Esophagus muscularis mucosa (tissue), 4 donors: ENCODE data around the gene KBTBD13.

Source experiments
- EP300 ChIP-seq: sonication (generic); formaldehyde crosslinking; IDR thresholded peaks from one replicate; pipeline ENCODE4 v1.6.1; 2017; ENCODE audit warnings: antibody characterized with exemption
- POLR2A ChIP-seq: fragments of 450-650 bp; IDR thresholded peaks from one replicate; pipeline ENCODE4 v1.6.1; 2017; ENCODE audit warnings: antibody characterized with exemption, moderate library complexity, mild to moderate bottlenecking, low read depth
- POLR2AphosphoS5 ChIP-seq, 2 donors: sonication (generic); formaldehyde crosslinking; IDR thresholded peaks; one replicate each; pipeline ENCODE4 v1.6.1; 2017; ENCODE audit warnings: antibody characterized with exemption in 2 of 2
- TF ChIP-seq, protein P1 (sequence below), 3 experiments: fragments of 200-600 bp in 2 of 3; fragments of 450-650 bp in 1 of 3; sonication (generic) in 2 of 3; IDR thresholded peaks; one replicate each; pipeline ENCODE4 v1.5.1; 2017 to 2019; ENCODE audit warnings: antibody characterized with exemption in 3 of 3, mild to moderate bottlenecking in 2 of 3, moderate library complexity in 1 of 3

- TF ChIP-seq, protein P1, sequence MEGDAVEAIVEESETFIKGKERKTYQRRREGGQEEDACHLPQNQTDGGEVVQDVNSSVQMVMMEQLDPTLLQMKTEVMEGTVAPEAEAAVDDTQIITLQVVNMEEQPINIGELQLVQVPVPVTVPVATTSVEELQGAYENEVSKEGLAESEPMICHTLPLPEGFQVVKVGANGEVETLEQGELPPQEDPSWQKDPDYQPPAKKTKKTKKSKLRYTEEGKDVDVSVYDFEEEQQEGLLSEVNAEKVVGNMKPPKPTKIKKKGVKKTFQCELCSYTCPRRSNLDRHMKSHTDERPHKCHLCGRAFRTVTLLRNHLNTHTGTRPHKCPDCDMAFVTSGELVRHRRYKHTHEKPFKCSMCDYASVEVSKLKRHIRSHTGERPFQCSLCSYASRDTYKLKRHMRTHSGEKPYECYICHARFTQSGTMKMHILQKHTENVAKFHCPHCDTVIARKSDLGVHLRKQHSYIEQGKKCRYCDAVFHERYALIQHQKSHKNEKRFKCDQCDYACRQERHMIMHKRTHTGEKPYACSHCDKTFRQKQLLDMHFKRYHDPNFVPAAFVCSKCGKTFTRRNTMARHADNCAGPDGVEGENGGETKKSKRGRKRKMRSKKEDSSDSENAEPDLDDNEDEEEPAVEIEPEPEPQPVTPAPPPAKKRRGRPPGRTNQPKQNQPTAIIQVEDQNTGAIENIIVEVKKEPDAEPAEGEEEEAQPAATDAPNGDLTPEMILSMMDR (IDR thresholded peaks at IDR 0.05) = peak; percentile 79 to 89 (median 88)
- no peak for TF ChIP-seq POLR2AphosphoS5 (IDR thresholded peaks at IDR 0.05)
- TF ChIP-seq POLR2A = no peak
- TF ChIP-seq EP300 = no peak
Observed at GRCh38 chr15:65101411-65101890, 24.9 kb downstream of the KBTBD13 start.
